Astrocyte (in vitro differentiated cells and primary cell): ENCODE data around the gene PYDC1. TPM values are rescaled to one million over a fixed set of nuclear protein-coding genes. Genes with fewer than 3 reads are reported as not detected.

Experiments
- DNase-seq: peaks from one replicate; pipeline ENCODE4 v3.0.0-alpha.2; 2010; ENCODE audit warnings: low read depth
- FAIRE-seq: peaks from 2 replicates; lab custom pipeline; 2011; peaks lifted over from hg19 to GRCh38; lab: Jason Lieb, UNC
- H2AFZ ChIP-seq: 2 replicates; pipeline ENCODE4 v1.6.0; 2012; ENCODE audit warnings: low read depth, low read length, inconsistent platforms
- H3K27ac ChIP-seq: 2 replicates; pipeline ENCODE4 v1.5.1; 2011; ENCODE audit warnings: low read depth, low read length, inconsistent platforms
- H3K27me3 ChIP-seq: 2 replicates; pipeline ENCODE4 v1.6.0; 2011; ENCODE audit warnings: low read length, inconsistent platforms; ENCODE audit not compliant: insufficient read depth
- H3K36me3 ChIP-seq: 2 replicates; pipeline ENCODE4 v1.5.1; 2011; ENCODE audit warnings: low read length, inconsistent platforms; ENCODE audit not compliant: insufficient read depth
- H3K4me1 ChIP-seq: 2 replicates; pipeline ENCODE4 v1.5.1; 2011; ENCODE audit warnings: low read length, inconsistent platforms; ENCODE audit not compliant: insufficient read depth
- H3K4me2 ChIP-seq: 2 replicates; pipeline ENCODE4 v1.6.0; 2012; ENCODE audit warnings: low read length, inconsistent platforms
- H3K4me3 ChIP-seq: 2 replicates; pipeline ENCODE4 v1.5.1; 2011; ENCODE audit warnings: low read depth, mild to moderate bottlenecking, low read length, inconsistent platforms; ENCODE audit not compliant: insufficient read depth
- H3K79me2 ChIP-seq: 2 replicates; pipeline ENCODE4 v1.6.0; 2012; ENCODE audit warnings: mild to moderate bottlenecking, low read length, inconsistent platforms; ENCODE audit not compliant: insufficient read depth
- H3K9ac ChIP-seq: 2 replicates; pipeline ENCODE4 v1.6.0; 2012; ENCODE audit warnings: mild to moderate bottlenecking, low read length, inconsistent platforms
- H3K9me3 ChIP-seq: 2 replicates; pipeline ENCODE4 v1.5.1; 2012; ENCODE audit warnings: low read depth, mild to moderate bottlenecking, low read length, inconsistent platforms; ENCODE audit not compliant: insufficient read depth
- H4K20me1 ChIP-seq: 2 replicates; pipeline ENCODE4 v1.6.0; 2012; ENCODE audit warnings: low read length, inconsistent platforms; ENCODE audit not compliant: insufficient read depth
- H3K27ac Mint-ChIP-seq: one replicate; pipeline ENCODE4 v1.8.0; 2021; ENCODE audit warnings: mild to moderate bottlenecking, mixed read lengths; ENCODE audit not compliant: unreplicated experiment
- H3K27me3 Mint-ChIP-seq: one replicate; pipeline ENCODE4 v1.8.0; 2021; ENCODE audit warnings: low read depth, mixed read lengths; ENCODE audit not compliant: unreplicated experiment
- H3K36me3 Mint-ChIP-seq: one replicate; pipeline ENCODE4 v1.8.0; 2021; ENCODE audit warnings: low read depth, mixed read lengths; ENCODE audit not compliant: unreplicated experiment
- H3K4me1 Mint-ChIP-seq: one replicate; pipeline ENCODE4 v1.8.0; 2021; ENCODE audit warnings: low read depth, mixed read lengths; ENCODE audit not compliant: unreplicated experiment
- H3K4me3 Mint-ChIP-seq: one replicate; pipeline ENCODE4 v1.8.0; 2021; ENCODE audit warnings: mild to moderate bottlenecking, moderate library complexity, mixed read lengths; ENCODE audit not compliant: unreplicated experiment
- H3K9me3 Mint-ChIP-seq: one replicate; pipeline ENCODE4 v1.8.0; 2021; ENCODE audit warnings: mild to moderate bottlenecking, mixed read lengths; ENCODE audit not compliant: unreplicated experiment
- EZH2 ChIP-seq: IDR thresholded peaks from 2 replicates; pipeline ENCODE4 v1.6.1; 2012; ENCODE audit warnings: mild to moderate bottlenecking, low read length, inconsistent platforms; ENCODE audit not compliant: insufficient read depth
- total RNA-seq: library from RNA; stranded (reverse); gene quantifications from 2 replicates; pipeline ENCODE4 v1.2.1, GENCODE V29; 2021
- TF ChIP-seq, protein P1 (sequence below): IDR thresholded peaks from 2 replicates; pipeline ENCODE4 v1.5.1; 2011; ENCODE audit warnings: low read depth, mild to moderate bottlenecking, inconsistent platforms, low read length, moderate library complexity; ENCODE audit not compliant: insufficient read depth

Gene PYDC1
- total RNA-seq, 1 donor from 2014 or later, result not detected

DNA sequence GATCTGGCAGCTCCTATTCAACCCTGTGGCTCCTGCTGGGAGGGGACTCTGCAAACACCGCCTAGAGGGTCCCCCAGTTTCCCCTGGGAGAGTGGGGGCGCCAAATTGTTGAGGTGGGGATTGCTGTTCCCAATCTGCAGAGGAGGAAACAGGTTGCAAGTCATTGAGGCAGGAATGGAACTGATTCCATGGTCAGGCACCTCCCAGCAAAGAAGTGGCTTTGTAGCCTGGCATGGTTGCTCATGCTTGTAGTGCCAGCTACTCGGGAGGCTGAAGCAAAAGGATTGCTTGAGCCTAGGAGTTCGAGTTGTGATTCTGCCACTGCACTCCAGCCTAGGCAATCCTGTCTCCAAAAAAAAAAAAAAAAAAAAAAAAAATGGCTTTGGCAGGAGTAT, 198 bp upstream of the PYDC1 start:
- H3K27me3 Mint-ChIP-seq, result peaks cover 78% of the 10 kb centered on the region
- H3K27me3 ChIP-seq, result peaks cover 37% of the 10 kb centered on the region

GRCh38 chr16:31215287-31216162, 1.4 kb downstream of the PYDC1 start:
- no peak for FAIRE-seq
- no peak overlapping the region for H3K27ac Mint-ChIP-seq

More for the DNA sequence above, 198 bp upstream of the PYDC1 start:
- Histone ChIP-seq H3K9ac (no peak overlapping the region), H4K20me1 (no peaks in the 10 kb centered on the region), H2AFZ (peak overlapping the region; percentile 56), H3K79me2 (no peaks in the 10 kb centered on the region), H3K4me3 (no peak overlapping the region), H3K4me1 (peaks cover 12% of the 10 kb centered on the region), H3K9me3 (no peaks in the 10 kb centered on the region), H3K27ac (no peak overlapping the region), H3K36me3 (no peaks in the 10 kb centered on the region), H3K4me2 (no peak overlapping the region)
- H3K4me1 Mint-ChIP-seq, result no peaks in the 10 kb centered on the region
- no peak overlapping the region for H3K27ac Mint-ChIP-seq
- DNase-seq, result no peak
- no peak for TF ChIP-seq EZH2
- TF ChIP-seq, protein P1, sequence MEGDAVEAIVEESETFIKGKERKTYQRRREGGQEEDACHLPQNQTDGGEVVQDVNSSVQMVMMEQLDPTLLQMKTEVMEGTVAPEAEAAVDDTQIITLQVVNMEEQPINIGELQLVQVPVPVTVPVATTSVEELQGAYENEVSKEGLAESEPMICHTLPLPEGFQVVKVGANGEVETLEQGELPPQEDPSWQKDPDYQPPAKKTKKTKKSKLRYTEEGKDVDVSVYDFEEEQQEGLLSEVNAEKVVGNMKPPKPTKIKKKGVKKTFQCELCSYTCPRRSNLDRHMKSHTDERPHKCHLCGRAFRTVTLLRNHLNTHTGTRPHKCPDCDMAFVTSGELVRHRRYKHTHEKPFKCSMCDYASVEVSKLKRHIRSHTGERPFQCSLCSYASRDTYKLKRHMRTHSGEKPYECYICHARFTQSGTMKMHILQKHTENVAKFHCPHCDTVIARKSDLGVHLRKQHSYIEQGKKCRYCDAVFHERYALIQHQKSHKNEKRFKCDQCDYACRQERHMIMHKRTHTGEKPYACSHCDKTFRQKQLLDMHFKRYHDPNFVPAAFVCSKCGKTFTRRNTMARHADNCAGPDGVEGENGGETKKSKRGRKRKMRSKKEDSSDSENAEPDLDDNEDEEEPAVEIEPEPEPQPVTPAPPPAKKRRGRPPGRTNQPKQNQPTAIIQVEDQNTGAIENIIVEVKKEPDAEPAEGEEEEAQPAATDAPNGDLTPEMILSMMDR, result no peak
- peaks cover 6% of the 10 kb centered on the region for H3K9me3 Mint-ChIP-seq
- no peaks in the 10 kb centered on the region for H3K36me3 Mint-ChIP-seq
- FAIRE-seq, result no peak
- no peak overlapping the region for H3K4me3 Mint-ChIP-seq

More at GRCh38 chr16:31215287-31216162, 1.4 kb downstream of the PYDC1 start:
- H3K9me3 ChIP-seq, result no peaks in the 10 kb centered on the region
- DNase-seq, result peak; percentile 56
- no peaks in the 10 kb centered on the region for H3K79me2 ChIP-seq
- H4K20me1 ChIP-seq, result no peaks in the 10 kb centered on the region
- Mint-ChIP-seq H3K27me3 (peaks cover 72% of the 10 kb centered on the region), H3K9me3 (peaks cover 3% of the 10 kb centered on the region), H3K4me1 (no peaks in the 10 kb centered on the region), H3K4me3 (peak overlapping the region; percentile 69), H3K36me3 (no peaks in the 10 kb centered on the region)
- H3K4me1 ChIP-seq, result peaks cover 12% of the 10 kb centered on the region
- peak overlapping the region; percentile 40 for H3K9ac ChIP-seq
- peak overlapping the region; percentile 88 for H2AFZ ChIP-seq
- peak overlapping the region; percentile 87 for H3K4me2 ChIP-seq
- H3K27ac ChIP-seq, result no peak overlapping the region
- H3K27me3 ChIP-seq, result peaks cover 39% of the 10 kb centered on the region
- peak overlapping the region; percentile 51 for H3K4me3 ChIP-seq
- no peak for TF ChIP-seq EZH2
- TF ChIP-seq, protein P1, result no peak
- H3K36me3 ChIP-seq, result no peaks in the 10 kb centered on the region
